GM18505 (cell line): ENCODE results near the gene PPP1R10.
A peak's percentile ranks its signal among the peaks of the same experiment; 100 is the strongest.

Experiments used
- ATAC-seq: cut with Tn5 transposase; IDR thresholded peaks from one replicate; pipeline ENCODE4 v1.9.1; 2021; ENCODE audit not compliant: unreplicated experiment
- POLR2A ChIP-seq: IDR thresholded peaks from 4 replicates; pipeline ENCODE4 v1.6.1; 2011; ENCODE audit warnings: borderline replicate concordance; ENCODE audit not compliant: insufficient read depth, insufficient read length; ENCODE audit errors: extremely low read depth

PPP1R10 gene

GRCh38 chr6:30644769-30645168 lies 27.7 kb upstream of the PPP1R10 start:
- no peak for TF ChIP-seq POLR2A
- no peak for ATAC-seq

DNA sequence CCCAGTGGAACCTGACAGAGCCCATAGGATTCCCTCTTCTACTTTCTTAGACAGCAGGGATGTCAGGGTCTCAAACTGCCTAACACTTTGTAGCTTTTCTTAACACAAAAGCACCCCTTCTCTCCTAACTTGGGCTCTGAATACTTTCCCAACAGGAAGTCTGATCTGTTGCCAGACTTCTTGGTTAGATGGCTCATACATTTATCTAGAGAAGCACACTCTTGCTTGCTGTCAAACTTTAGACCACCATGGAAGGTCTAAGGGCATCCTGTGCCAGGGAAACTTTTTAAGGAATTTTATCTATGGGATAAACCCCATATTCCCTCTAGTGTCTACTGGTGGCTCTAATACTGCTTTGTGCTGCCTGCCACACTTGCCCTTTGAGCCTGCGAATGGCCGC lies 26.6 kb upstream of the PPP1R10 start:
- no peak for TF ChIP-seq POLR2A
- no peak for ATAC-seq

- no peak for TF ChIP-seq POLR2A
These were observed 24.0 kb upstream of the PPP1R10 start for GRCh38 chr6:30641048-30641447.

DNA sequence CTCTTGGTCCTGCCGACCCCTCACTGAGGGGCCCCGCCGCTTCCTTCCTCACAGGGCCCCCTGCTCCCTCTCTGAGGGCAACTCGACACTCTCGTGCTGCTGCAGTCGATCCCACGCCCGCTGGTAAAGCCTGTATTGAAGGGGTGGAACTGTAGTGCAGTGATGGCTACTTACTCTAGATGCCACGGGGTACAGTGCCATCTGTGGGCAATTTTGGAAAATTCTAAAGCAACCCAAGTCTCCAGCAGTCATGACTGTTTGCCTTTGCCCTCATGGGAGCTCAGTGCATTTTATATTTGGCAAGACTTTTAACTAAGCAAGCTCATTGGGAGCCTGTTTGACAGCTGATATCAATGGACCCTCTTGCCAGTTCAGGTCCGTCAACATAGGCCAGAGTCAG lies 23.4 kb upstream of the PPP1R10 start:
- ATAC-seq = no peak
- no peak for TF ChIP-seq POLR2A

More at GRCh38 chr6:30641048-30641447, 24.0 kb upstream of the PPP1R10 start:
- no peak for ATAC-seq

DNA sequence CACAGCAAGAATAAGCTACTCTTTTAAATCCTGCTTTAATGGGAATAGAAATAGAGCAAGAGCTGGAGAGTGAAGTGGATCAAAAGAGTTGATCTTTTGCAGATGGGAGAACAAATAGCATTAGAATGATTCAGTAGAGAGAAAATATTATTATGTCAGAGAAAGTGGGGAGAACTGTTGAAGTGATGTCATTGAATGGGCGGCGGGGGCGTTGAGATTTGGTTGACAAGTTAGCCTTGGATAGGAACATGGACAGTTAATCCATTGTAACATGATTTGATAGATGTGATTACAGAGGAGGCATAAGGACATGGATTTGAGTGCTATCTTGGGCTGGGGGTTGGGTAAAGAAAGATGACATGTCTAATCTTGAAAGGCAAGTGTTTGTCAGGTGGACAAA lies 18.8 kb upstream of the PPP1R10 start:
- no peak for ATAC-seq
- TF ChIP-seq POLR2A = no peak

DNA sequence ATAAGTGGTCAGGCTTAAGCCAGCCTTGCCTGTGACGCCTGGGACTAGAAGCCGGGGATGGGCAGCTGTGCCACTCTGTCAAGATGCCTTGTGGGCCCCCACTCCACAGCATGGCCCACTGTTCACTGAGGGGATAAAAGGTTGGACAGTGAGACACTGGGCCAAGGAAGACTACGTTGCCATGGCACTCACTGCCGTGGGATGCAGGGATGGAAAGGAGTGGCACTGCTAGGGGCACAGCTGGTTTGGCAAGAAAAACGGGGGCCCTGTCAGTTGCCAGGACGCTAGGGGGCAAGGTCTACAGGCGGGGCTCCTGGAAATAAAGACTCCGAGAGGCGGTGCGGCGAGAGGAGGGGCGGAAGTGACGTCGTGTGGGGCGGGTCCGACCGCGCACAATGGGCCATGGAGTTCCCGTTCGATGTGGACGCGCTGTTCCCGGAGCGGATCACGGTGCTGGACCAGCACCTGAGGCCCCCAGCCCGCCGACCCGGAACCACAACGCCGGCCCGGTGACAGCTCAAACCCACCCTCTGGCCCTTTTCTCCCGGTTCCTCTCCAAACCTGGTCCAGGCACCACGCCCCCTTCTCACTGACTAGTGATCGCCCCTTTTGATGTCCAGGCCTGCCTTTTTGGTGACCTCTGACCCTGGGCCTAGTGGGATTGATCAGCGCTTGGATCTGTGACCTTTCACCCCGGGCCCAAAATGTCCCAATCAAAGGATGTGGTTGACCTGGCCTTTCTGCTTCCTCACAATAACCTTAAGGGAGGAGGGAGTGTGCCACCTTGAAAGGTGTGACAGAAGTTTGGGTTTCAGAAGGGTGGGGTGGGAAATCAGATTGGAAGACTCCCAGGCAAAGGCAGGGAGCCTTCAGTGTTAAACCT lies 9.7 kb upstream of the PPP1R10 start, which contains the start of gene ATAT1:
TSS of gene ATAT1 (plus strand) at position 391 of the 883 bp plus-strand sequence.
- peak; percentile 71 for ATAC-seq
- peak; percentile 81 for TF ChIP-seq POLR2A

DNA sequence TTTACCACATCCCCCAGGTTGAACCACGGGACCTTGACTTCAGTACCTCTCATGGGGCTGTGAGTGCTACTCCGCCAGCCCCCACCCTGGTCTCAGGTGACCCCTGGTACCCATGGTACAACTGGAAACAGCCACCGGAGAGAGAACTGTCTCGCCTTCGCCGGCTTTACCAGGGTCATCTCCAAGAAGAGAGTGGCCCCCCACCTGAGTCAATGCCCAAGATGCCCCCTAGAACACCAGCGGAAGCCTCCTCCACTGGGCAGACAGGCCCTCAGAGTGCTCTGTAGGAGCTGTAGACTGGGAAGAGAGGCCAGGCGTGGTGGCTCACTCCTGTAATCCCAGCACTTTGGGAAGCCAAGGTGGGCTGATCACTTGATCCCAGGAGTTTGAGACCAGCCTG lies 8.5 kb upstream of the PPP1R10 start:
- ATAC-seq = no peak
- TF ChIP-seq POLR2A = no peak

DNA sequence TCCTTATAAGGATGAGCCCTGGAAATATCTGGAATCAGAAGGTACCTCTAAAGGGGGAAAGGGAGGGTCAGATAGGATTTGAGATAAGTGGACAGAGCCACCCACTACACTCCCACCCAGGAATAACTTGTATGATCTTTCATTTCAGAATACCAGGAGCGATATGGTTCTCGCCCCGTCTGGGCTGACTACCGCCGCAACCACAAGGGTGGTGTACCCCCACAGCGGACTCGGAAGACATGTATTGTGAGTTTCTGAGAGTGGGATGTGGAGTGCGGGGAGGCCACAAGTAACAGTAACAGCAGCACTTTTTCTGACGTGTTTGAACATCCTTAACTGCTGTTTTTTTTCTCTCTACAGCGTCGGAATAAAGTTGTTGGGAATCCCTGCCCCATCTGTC lies 2.5 kb upstream of the PPP1R10 start:
- ATAC-seq = no peak
- TF ChIP-seq POLR2A = no peak

DNA sequence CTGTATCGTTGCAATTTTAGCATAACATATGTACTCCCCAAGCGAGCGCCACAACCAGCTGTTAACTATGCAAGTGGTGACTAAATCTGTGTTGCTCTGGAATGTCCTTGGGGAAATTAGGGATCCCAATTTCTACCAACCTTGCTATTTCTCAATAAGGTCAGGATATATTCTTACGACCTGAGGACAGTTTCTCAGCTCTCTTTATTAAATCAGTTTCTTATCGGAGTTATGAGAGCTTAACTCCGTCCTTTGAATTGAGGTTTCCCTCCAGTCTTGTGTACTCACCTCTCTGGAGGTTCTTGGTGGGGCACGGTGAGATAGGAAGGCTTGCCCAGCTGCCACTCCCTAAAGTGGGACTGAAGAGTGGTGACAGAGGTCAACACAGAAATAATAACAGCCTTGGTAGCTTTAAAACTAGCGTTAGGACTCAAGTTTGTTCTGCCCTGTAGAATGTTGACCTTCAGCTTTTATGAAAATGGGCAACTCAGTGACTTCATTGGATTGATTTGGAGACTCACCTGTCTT lies 1.3 kb upstream of the PPP1R10 start:
- TF ChIP-seq POLR2A = no peak
- no peak for ATAC-seq

DNA sequence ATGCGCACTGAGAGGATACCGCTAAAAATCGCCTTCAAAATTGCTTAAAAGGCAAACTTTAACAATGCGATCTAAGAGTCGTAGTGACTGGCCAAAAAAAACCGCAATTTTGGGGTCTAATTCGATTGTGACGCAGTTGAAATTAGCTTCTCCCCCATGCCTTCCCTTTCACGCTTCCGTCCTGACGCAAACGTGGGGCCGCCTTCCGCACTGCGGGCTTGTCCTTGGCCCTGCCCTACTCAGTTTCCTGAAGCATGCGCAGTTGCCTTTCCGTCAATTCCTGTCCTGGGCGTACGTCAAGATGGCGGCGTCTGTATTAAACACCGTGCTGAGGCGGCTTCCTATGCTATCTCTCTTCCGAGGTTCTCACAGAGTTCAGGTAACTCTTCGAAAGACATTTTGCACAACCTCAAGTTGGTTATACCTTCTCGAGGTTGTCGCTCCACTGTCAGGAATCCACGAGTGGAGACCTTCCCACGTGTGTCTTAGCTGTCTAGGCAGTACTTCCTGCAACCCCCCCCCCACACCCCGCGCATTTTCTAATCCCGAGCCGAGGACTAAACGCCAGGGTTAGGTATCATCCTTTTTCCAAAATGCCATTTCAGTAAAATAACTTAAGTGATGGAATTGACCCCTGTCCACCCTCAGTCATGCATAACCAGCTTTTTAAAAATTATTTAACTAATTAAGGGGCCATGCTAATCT lies 674 bp upstream of the PPP1R10 start, which contains the start of gene MRPS18B:
TSS of gene MRPS18B (plus strand) at position 276 of the 705 bp plus-strand sequence. CDS start at position 302, 26 bp downstream.
- peak; percentile 64 for ATAC-seq
- peak; percentile 91 for TF ChIP-seq POLR2A

- no peak for ATAC-seq
- peak; percentile 6 for TF ChIP-seq POLR2A
These were observed 859 bp downstream of the PPP1R10 start for GRCh38 chr6:30615958-30616810.

GRCh38 chr6:30615219-30615957 lies 1.7 kb downstream of the PPP1R10 start:
- ATAC-seq = no peak
- TF ChIP-seq POLR2A = peak; percentile 90
